ENCODE data around the gene PTPRK. TPM values are rescaled to one million over a fixed set of nuclear protein-coding genes. Genes with fewer than 3 reads are reported as not detected.

PTPRK gene
- total and polyA plus RNA-seq, 10 of the 15 experiments (the other 5 are each of a cell fraction or from before 2014, with no cell fraction given) = 0.23 to 1.9 (median 0.55) TPM

DNA sequence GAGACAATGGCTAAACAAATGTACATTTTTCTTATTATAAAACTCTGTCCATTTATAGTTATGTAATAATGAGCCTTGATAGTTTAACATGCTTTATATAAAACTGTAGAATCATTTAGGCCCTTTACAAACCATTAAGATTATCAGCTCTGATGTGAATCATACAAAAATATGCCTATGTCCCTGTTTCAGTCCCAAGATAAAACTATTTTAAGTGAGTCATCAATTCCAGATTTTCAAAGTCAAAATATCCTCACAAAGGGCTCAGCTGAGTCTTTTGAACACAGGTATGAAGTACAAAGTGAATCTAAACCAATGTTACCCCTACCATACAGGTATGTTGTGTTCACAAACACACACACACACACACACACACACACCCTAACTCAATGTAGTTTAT, 88.0 kb downstream of the PTPRK start (continued):
- no peak for TF ChIP-seq ZNF687 (IDR thresholded peaks at IDR 0.05)
- no peak for TF ChIP-seq ASH2L (IDR thresholded peaks at IDR 0.05; ENCODE audit: borderline replicate concordance, low read depth)
- TF ChIP-seq, protein P1, sequence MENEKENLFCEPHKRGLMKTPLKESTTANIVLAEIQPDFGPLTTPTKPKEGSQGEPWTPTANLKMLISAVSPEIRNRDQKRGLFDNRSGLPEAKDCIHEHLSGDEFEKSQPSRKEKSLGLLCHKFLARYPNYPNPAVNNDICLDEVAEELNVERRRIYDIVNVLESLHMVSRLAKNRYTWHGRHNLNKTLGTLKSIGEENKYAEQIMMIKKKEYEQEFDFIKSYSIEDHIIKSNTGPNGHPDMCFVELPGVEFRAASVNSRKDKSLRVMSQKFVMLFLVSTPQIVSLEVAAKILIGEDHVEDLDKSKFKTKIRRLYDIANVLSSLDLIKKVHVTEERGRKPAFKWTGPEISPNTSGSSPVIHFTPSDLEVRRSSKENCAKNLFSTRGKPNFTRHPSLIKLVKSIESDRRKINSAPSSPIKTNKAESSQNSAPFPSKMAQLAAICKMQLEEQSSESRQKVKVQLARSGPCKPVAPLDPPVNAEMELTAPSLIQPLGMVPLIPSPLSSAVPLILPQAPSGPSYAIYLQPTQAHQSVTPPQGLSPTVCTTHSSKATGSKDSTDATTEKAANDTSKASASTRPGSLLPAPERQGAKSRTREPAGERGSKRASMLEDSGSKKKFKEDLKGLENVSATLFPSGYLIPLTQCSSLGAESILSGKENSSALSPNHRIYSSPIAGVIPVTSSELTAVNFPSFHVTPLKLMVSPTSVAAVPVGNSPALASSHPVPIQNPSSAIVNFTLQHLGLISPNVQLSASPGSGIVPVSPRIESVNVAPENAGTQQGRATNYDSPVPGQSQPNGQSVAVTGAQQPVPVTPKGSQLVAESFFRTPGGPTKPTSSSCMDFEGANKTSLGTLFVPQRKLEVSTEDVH (IDR thresholded peaks at IDR 0.05; ENCODE audit: low read depth, partially characterized antibody) = no peak
- no peak for TF ChIP-seq BACH1 (IDR thresholded peaks at IDR 0.05; ENCODE audit: borderline replicate concordance)
- no peak for TF ChIP-seq ELK1 (IDR thresholded peaks at IDR 0.05; ENCODE audit: low read depth, low read length)
- TF ChIP-seq USF1 (IDR thresholded peaks at IDR 0.05; ENCODE audit: borderline replicate concordance, extremely low read length, insufficient read depth, low read depth, low read length) = no peak
- no peak for TF ChIP-seq RAD51 (IDR thresholded peaks at IDR 0.05)

All from GM12878 (cell line).